OCI-LY7 (cell line): ENCODE measurements around the gene PHACTR4. TPM values are rescaled to one million over a fixed set of nuclear protein-coding genes. Genes with fewer than 3 reads are reported as not detected.

ENCODE experiments used
- BruUV-seq: library from RNA; stranded (reverse); fragments of 400-500 nt; replicated peaks from 2 replicates; lab custom pipeline; 2021; lab: Mats Ljungman, UMichigan
- CTCF ChIA-PET: fragments of 300-600 bp; sonication (Branson Sonifier 250); formaldehyde crosslinking; loops from one replicate; lab custom pipeline; 2022; ENCODE audit warnings: antibody characterized with exemption; ENCODE audit not compliant: unreplicated experiment; lab: Charles Lee
- POLR2A ChIA-PET: fragments of 300-600 bp; sonication (Branson Sonifier 250); formaldehyde crosslinking; loops from one replicate; lab custom pipeline; 2022; ENCODE audit warnings: antibody characterized with exemption; lab: Charles Lee
- DNase-seq: peaks from one replicate; pipeline ENCODE4 v3.0.0-alpha.2; 2015; ENCODE audit warnings: low spot score
- H2AFZ ChIP-seq: fragments of 200-600 bp; sonication (generic), shearing (Covaris generic); 2 replicates; pipeline ENCODE4 v1.6.1; 2014; ENCODE audit warnings: mild to moderate bottlenecking, antibody characterized with exemption, low read length, moderate library complexity
- H3K27ac ChIP-seq: fragments of 200-600 bp; sonication (generic); 2 replicates; pipeline ENCODE4 v1.5.1; 2014; ENCODE audit warnings: mixed run types, low read depth, mild to moderate bottlenecking, moderate library complexity, low read length, inconsistent platforms; ENCODE audit not compliant: poor library complexity, severe bottlenecking
- H3K36me3 ChIP-seq: fragments of 200-600 bp; sonication (generic); 2 replicates; pipeline ENCODE4 v1.6.1; 2014; ENCODE audit warnings: mild to moderate bottlenecking, antibody characterized with exemption, low read length, moderate library complexity, mixed read lengths; ENCODE audit not compliant: insufficient read depth
- H3K4me1 ChIP-seq: fragments of 200-600 bp; sonication (generic); 2 replicates; pipeline ENCODE4 v1.5.1; 2014; ENCODE audit warnings: mild to moderate bottlenecking, low read length; ENCODE audit not compliant: insufficient read depth, poor library complexity, severe bottlenecking
- H3K4me2 ChIP-seq: fragments of 200-600 bp; sonication (generic); 2 replicates; pipeline ENCODE4 v1.6.1; 2014; ENCODE audit warnings: mild to moderate bottlenecking, low read length
- H3K4me3 ChIP-seq: fragments of 200-600 bp; sonication (generic); 2 replicates; pipeline ENCODE4 v1.5.1; 2014; ENCODE audit warnings: mild to moderate bottlenecking, low read depth, low read length; ENCODE audit not compliant: poor library complexity, severe bottlenecking
- H3K79me2 ChIP-seq: fragments of 200-600 bp; sonication (generic); 2 replicates; pipeline ENCODE4 v1.6.1; 2016; ENCODE audit warnings: low read depth, mild to moderate bottlenecking, low read length, moderate library complexity, mixed read lengths; ENCODE audit not compliant: insufficient read depth
- H3K9me2 ChIP-seq: fragments of 200-600 bp; sonication (generic); 2 replicates; pipeline ENCODE4 v1.6.1; 2016; ENCODE audit warnings: mild to moderate bottlenecking, low read length, mixed read lengths; ENCODE audit not compliant: insufficient read depth
- H3K9me3 ChIP-seq: fragments of 200-600 bp; sonication (generic); 2 replicates; pipeline ENCODE4 v1.6.1; 2014; ENCODE audit warnings: mild to moderate bottlenecking, mixed run types, low read length, mixed read lengths
- H4K20me1 ChIP-seq: fragments of 200-600 bp; sonication (generic); 2 replicates; pipeline ENCODE4 v1.6.1; 2014; ENCODE audit warnings: mild to moderate bottlenecking, antibody characterized with exemption, low read length, moderate library complexity, mixed read lengths; ENCODE audit not compliant: insufficient read depth
- CTCF ChIP-seq: fragments of 200-600 bp; sonication (generic); conservative IDR thresholded peaks from 2 replicates; pipeline ENCODE4 v1.5.1; 2014; ENCODE audit warnings: mild to moderate bottlenecking, antibody characterized with exemption, low read length, moderate library complexity, mixed read lengths
- EZH2phosphoT487 ChIP-seq: fragments of 200-600 bp; sonication (generic); IDR thresholded peaks from 2 replicates; pipeline ENCODE4 v1.6.1; 2018; ENCODE audit warnings: low read depth, borderline replicate concordance, mild to moderate bottlenecking, mixed run types, antibody characterized with exemption, low read length, moderate library complexity, mixed read lengths
- intact Hi-C: fragments of 100-400 bp; cut with micrococcal nuclease; formaldehyde crosslinking; loops from one replicate; pipeline ENCODE4 v1.10.0; 2022; ENCODE audit not compliant: unreplicated experiment
- small RNA-seq: library from RNA; depleted of rRNA; stranded (forward); fragments of <200 nt; gene quantifications from one replicate; pipeline ENCODE3, GENCODE V24; 2014
- total RNA-seq, 2 experiments: library from RNA; depleted of rRNA in 1 of 2; stranded (reverse); fragments of >200 nt in 1 of 2; shearing (Covaris generic) in 1 of 2; gene quantifications; 2 replicates each; pipeline ENCODE4 v1.2.3, GENCODE V29; 2014 to 2022

Gene PHACTR4
- total RNA-seq, 2 experiments from 2014 or later, result 17.8 to 44.9 TPM

GRCh38 chr1:28545246-28545628, 175.7 kb downstream of the PHACTR4 start:
- Histone ChIP-seq H3K79me2 (no peaks in the 10 kb centered on the region), H3K36me3 (peaks cover 8% of the 10 kb centered on the region; the same call in 1 of the 2 replicates), H3K9me3 (no peaks in the 10 kb centered on the region), H3K4me2 (no peak overlapping the region), H3K4me1 (peaks cover under 1% of the 10 kb centered on the region), H2AFZ (no peak overlapping the region), H4K20me1 (no peaks in the 10 kb centered on the region), H3K27ac (no peak overlapping the region), H3K9me2 (no peaks in the 10 kb centered on the region), H3K4me3 (no peak overlapping the region)
- ChIA-PET POLR2A (interaction anchor here (0.6 to 1.2 kb wide), 3 partner anchors 27 to 279 kb away, joined by 3 to 6 read pairs (median 5); no protein-coding TSS in a partner anchor), CTCF (interaction anchor here (0.8 to 1.5 kb wide), 2 partner anchors 13 to 332 kb away, joined by 3 read pairs; no protein-coding TSS in a partner anchor)
- intact Hi-C loops, result no loop called here
- no peak for DNase-seq
- TF ChIP-seq CTCF (no peak), EZH2phosphoT487 (no peak)
- no TSS peak for BruUV-seq

- Histone ChIP-seq H3K79me2 (peaks cover under 1% of the 10 kb centered on the region; the same call in 1 of the 2 replicates), H3K9me3 (no peaks in the 10 kb centered on the region), H3K4me1 (peaks cover 18% of the 10 kb centered on the region), H2AFZ (no peak overlapping the region), H3K36me3 (no peaks in the 10 kb centered on the region), H4K20me1 (no peaks in the 10 kb centered on the region), H3K27ac (no peak overlapping the region), H3K4me2 (no peak overlapping the region), H3K9me2 (no peaks in the 10 kb centered on the region), H3K4me3 (no peak overlapping the region)
- ChIA-PET POLR2A (no interaction called here), CTCF (no interaction called here)
- TF ChIP-seq EZH2phosphoT487 (no peak), CTCF (no peak)
- no TSS peak for BruUV-seq
- no peak for DNase-seq
- intact Hi-C loops, result no loop called here
Measured at GRCh38 chr1:28548318-28548717, 178.8 kb downstream of the PHACTR4 start.

Small RNAs within 50 kb of the gene (small RNA-seq; reads per million reads assigned to genes)
- gene RF00019, result not detected
- gene RNU6ATAC27P, result 0.16 reads per million
- not detected for gene SNORA73A
- gene SNORA73B, result 21.8 reads per million, percentile 97 among the genes with 10 or more reads in this experiment

Other genes starting within 250 kb of the PHACTR4 start
- 6.1 and 8.0 TPM in 2 replicates for gene PTAFR, start 193.1 kb upstream of the PHACTR4 start, total RNA-seq (2014; rRNA removed; shearing (Covaris generic))
- 24.5 and 32.8 TPM in 2 replicates for gene PTAFR, start 193.1 kb upstream of the PHACTR4 start, total RNA-seq (2022)
- gene DNAJC8, start 136.7 kb upstream of the PHACTR4 start, total RNA-seq (2014; rRNA removed; shearing (Covaris generic)), result 71.1 and 94.6 TPM in 2 replicates
- 121 and 129 TPM in 2 replicates for gene DNAJC8, start 136.7 kb upstream of the PHACTR4 start, total RNA-seq (2022)
- gene ATP5IF1, start 133.6 kb upstream of the PHACTR4 start, total RNA-seq (2014; rRNA removed; shearing (Covaris generic)), result 410 and 604 TPM in 2 replicates
- gene ATP5IF1, start 133.6 kb upstream of the PHACTR4 start, total RNA-seq (2022), result 321 and 330 TPM in 2 replicates
- 18.3 and 22.8 TPM in 2 replicates for gene SESN2, start 110.2 kb upstream of the PHACTR4 start, total RNA-seq (2014; rRNA removed; shearing (Covaris generic))
- 37.6 and 41.2 TPM in 2 replicates for gene SESN2, start 110.2 kb upstream of the PHACTR4 start, total RNA-seq (2022)
- 25.9 and 26.9 TPM in 2 replicates for gene MED18, start 40.7 kb upstream of the PHACTR4 start, total RNA-seq (2014; rRNA removed; shearing (Covaris generic))
- gene MED18, start 40.7 kb upstream of the PHACTR4 start, total RNA-seq (2022), result 20.5 and 26.5 TPM in 2 replicates
- gene RCC1, start 136.3 kb downstream of the PHACTR4 start, total RNA-seq (2014; rRNA removed; shearing (Covaris generic)), result 87.6 and 101 TPM in 2 replicates
- 95.3 and 108 TPM in 2 replicates for gene RCC1, start 136.3 kb downstream of the PHACTR4 start, total RNA-seq (2022)
- 30.6 and 39.6 TPM in 2 replicates for gene TRNAU1AP, start 183.3 kb downstream of the PHACTR4 start, total RNA-seq (2014; rRNA removed; shearing (Covaris generic))
- 41.8 and 47.7 TPM in 2 replicates for gene TRNAU1AP, start 183.3 kb downstream of the PHACTR4 start, total RNA-seq (2022)
- not detected in 2 replicates for gene RAB42, start 222.5 kb downstream of the PHACTR4 start, total RNA-seq (2014; rRNA removed; shearing (Covaris generic))
- not detected in 2 replicates for gene RAB42, start 222.5 kb downstream of the PHACTR4 start, total RNA-seq (2022)